Measurements from ENCODE around the gene HOXB8. TPM values are rescaled to one million over a fixed set of nuclear protein-coding genes. Genes with fewer than 3 reads are reported as not detected.

Gene HOXB8
- total RNA-seq, 1 experiment from 2014 or later: 45.9 TPM

GRCh38 chr17:48576479-48577309 is 38.4 kb downstream of the HOXB8 start:
- POLR2A ChIA-PET: interaction anchor here (1.0 kb wide), 1 partner anchor 12 kb away, joined by 3 read pairs; no protein-coding TSS in a partner anchor
- Histone ChIP-seq H3K4me3 (ENCODE audit: low read depth in 2 of 2, low read length in 2 of 2) (peak overlapping the region; percentile 70 to 99), H3K27me3 (ENCODE audit: control insufficient read depth, insufficient read depth, low read length) (no peaks in the 10 kb centered on the region), H3K27ac (ENCODE audit: low read length) (peak overlapping the region; percentile 97), H3K9me3 (ENCODE audit: control insufficient read depth, insufficient read depth, low read depth, low read length) (no peaks in the 10 kb centered on the region), H3K4me1 (ENCODE audit: control insufficient read depth, insufficient read depth, low read length) (peaks cover 85% of the 10 kb centered on the region), H3K36me3 (ENCODE audit: control insufficient read depth, insufficient read depth, low read length) (peaks cover 12% of the 10 kb centered on the region)
- intact Hi-C loops (cut with micrococcal nuclease; ENCODE audit: unreplicated experiment) (no loop called here), in situ Hi-C loops (cut with HindIII; ENCODE audit: low pct_unique_long_range_greater_than_20kb, low sequenced_read_pairs) (no loop called here)
- CTCF ChIA-PET: no interaction called here
- TF ChIP-seq SIN3A (IDR thresholded peaks at IDR 0.05; ENCODE audit: borderline replicate concordance, insufficient read depth, low read depth, low read length): no peak
- TF ChIP-seq, protein P1, sequence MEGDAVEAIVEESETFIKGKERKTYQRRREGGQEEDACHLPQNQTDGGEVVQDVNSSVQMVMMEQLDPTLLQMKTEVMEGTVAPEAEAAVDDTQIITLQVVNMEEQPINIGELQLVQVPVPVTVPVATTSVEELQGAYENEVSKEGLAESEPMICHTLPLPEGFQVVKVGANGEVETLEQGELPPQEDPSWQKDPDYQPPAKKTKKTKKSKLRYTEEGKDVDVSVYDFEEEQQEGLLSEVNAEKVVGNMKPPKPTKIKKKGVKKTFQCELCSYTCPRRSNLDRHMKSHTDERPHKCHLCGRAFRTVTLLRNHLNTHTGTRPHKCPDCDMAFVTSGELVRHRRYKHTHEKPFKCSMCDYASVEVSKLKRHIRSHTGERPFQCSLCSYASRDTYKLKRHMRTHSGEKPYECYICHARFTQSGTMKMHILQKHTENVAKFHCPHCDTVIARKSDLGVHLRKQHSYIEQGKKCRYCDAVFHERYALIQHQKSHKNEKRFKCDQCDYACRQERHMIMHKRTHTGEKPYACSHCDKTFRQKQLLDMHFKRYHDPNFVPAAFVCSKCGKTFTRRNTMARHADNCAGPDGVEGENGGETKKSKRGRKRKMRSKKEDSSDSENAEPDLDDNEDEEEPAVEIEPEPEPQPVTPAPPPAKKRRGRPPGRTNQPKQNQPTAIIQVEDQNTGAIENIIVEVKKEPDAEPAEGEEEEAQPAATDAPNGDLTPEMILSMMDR (IDR thresholded peaks at IDR 0.05): no peak
- TF ChIP-seq TCF7L2 (IDR thresholded peaks at IDR 0.05; ENCODE audit: low read depth, low read length): no peak
- TF ChIP-seq POLR2AphosphoS5 (IDR thresholded peaks at IDR 0.05; ENCODE audit: low read depth, low read length): no peak
- TF ChIP-seq, protein P2, sequence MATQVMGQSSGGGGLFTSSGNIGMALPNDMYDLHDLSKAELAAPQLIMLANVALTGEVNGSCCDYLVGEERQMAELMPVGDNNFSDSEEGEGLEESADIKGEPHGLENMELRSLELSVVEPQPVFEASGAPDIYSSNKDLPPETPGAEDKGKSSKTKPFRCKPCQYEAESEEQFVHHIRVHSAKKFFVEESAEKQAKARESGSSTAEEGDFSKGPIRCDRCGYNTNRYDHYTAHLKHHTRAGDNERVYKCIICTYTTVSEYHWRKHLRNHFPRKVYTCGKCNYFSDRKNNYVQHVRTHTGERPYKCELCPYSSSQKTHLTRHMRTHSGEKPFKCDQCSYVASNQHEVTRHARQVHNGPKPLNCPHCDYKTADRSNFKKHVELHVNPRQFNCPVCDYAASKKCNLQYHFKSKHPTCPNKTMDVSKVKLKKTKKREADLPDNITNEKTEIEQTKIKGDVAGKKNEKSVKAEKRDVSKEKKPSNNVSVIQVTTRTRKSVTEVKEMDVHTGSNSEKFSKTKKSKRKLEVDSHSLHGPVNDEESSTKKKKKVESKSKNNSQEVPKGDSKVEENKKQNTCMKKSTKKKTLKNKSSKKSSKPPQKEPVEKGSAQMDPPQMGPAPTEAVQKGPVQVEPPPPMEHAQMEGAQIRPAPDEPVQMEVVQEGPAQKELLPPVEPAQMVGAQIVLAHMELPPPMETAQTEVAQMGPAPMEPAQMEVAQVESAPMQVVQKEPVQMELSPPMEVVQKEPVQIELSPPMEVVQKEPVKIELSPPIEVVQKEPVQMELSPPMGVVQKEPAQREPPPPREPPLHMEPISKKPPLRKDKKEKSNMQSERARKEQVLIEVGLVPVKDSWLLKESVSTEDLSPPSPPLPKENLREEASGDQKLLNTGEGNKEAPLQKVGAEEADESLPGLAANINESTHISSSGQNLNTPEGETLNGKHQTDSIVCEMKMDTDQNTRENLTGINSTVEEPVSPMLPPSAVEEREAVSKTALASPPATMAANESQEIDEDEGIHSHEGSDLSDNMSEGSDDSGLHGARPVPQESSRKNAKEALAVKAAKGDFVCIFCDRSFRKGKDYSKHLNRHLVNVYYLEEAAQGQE (IDR thresholded peaks at IDR 0.05; ENCODE audit: insufficient read depth in 1 of 2, low read depth in 2 of 2, low read length in 1 of 2): no peak
- BruUV-seq (replicated peaks): no TSS peak
- no peak for ATAC-seq
- DNase-seq (ENCODE audit: low read depth, low spot score): no peak

DNA sequence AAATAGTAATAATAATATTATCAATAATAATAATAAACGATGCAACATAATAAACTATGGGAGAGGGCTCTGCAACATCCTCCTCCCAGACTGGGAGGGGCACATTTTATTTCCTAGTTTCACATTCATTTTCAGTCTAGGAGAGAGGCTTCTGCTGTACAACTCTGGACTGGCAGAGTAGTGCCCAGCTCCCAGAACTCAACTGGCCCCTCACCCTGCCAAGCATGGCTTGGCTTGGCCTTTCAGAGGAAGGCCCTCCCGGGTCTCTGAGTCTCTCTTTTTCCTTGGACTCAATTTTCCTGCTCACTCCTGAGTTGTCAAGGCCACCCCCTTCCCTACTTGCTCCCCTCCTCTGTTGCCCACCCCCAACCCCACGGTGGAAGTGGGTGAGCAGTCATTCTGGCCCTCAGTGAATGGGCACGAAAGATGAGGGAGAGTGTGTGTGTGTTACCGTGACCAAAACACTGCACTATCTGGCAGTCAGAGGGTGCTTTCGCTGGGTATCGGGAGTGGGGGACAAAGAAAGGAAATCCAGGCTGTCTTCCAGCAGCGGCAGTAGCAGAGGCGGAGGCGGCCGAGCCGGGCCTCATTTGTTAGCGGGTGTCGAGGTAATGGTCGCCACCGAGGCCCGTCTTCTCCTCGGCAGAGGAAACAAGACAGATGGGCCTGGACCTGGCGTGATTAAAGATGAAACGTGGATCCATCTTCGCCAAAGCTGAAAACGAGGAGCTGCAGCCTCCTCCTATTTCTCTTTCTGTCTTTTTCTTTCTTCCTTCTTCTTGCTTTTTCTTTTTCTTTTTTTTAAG is 39.2 kb downstream of the HOXB8 start:
- peak overlapping the region; percentile 70 to 99 for H3K4me3 ChIP-seq (ENCODE audit: low read depth in 2 of 2, low read length in 2 of 2)
- ATAC-seq: 0 out of 2 replicates have a peak, but pooled peaks have one; percentile 9
- CTCF ChIA-PET: interaction anchor here (0.5 kb wide), 1 partner anchor 36 kb away, joined by 3 read pairs; no protein-coding TSS in a partner anchor
- in situ Hi-C loops (cut with HindIII; ENCODE audit: low pct_unique_long_range_greater_than_20kb, low sequenced_read_pairs) (no loop called here), intact Hi-C loops (cut with micrococcal nuclease; ENCODE audit: unreplicated experiment) (loop anchor here (1.0 kb wide), 1 partner anchor 34 kb away; no protein-coding TSS in a partner anchor)
- peaks cover 88% of the 10 kb centered on the region for H3K4me1 ChIP-seq (ENCODE audit: control insufficient read depth, insufficient read depth, low read length)
- DNase-seq (ENCODE audit: low read depth, low spot score): no peak
- TF ChIP-seq TCF7L2 (IDR thresholded peaks at IDR 0.05; ENCODE audit: low read depth, low read length): no peak
- TF ChIP-seq POLR2AphosphoS5 (IDR thresholded peaks at IDR 0.05; ENCODE audit: low read depth, low read length): peak; percentile 40
- TF ChIP-seq, protein P1 (IDR thresholded peaks at IDR 0.05): no peak
- TF ChIP-seq, protein P2 (IDR thresholded peaks at IDR 0.05; ENCODE audit: insufficient read depth in 1 of 2, low read depth in 2 of 2, low read length in 1 of 2): no peak
- TF ChIP-seq SIN3A (IDR thresholded peaks at IDR 0.05; ENCODE audit: borderline replicate concordance, insufficient read depth, low read depth, low read length): 0 out of 2 replicates have a peak, but pooled peaks have one; percentile 36
- BruUV-seq (replicated peaks): TSS peak; percentile 45
- peak overlapping the region; percentile 97 for H3K27ac ChIP-seq (ENCODE audit: low read length)
- H3K9me3 ChIP-seq (ENCODE audit: control insufficient read depth, insufficient read depth, low read depth, low read length): no peaks in the 10 kb centered on the region
- POLR2A ChIA-PET: interaction anchor here (1.0 to 1.2 kb wide), 2 partner anchors 13 to 30 kb away, joined by 3 read pairs; no protein-coding TSS in a partner anchor
- peaks cover 12% of the 10 kb centered on the region for H3K36me3 ChIP-seq (ENCODE audit: control insufficient read depth, insufficient read depth, low read length)
- H3K27me3 ChIP-seq (ENCODE audit: control insufficient read depth, insufficient read depth, low read length): no peaks in the 10 kb centered on the region
